Measurements from ENCODE around the gene SGCD.

Gene SGCD

GRCh38 chr5:156631005-156631404 is 304.0 kb downstream of the SGCD start:
- no peak for DNase-seq
- H3K36me3 ChIP-seq, result no peaks in the 10 kb centered on the region
- no peaks in the 10 kb centered on the region for H3K4me1 ChIP-seq
- no peak for TF ChIP-seq CTCF (IDR thresholded peaks at IDR 0.05; ENCODE audit: low read depth, low read length)
- no peaks in the 10 kb centered on the region for H3K9me3 ChIP-seq
- H3K4me3 ChIP-seq (ENCODE audit: low read depth, low read length), result no peak overlapping the region
- no peaks in the 10 kb centered on the region for H3K27me3 ChIP-seq

GRCh38 chr5:156634301-156634700 is 307.3 kb downstream of the SGCD start:
- no peaks in the 10 kb centered on the region for H3K9me3 ChIP-seq
- H3K4me1 ChIP-seq, result no peaks in the 10 kb centered on the region
- no peak overlapping the region for H3K4me3 ChIP-seq (ENCODE audit: low read depth, low read length)
- no peak for DNase-seq
- no peaks in the 10 kb centered on the region for H3K27me3 ChIP-seq
- no peaks in the 10 kb centered on the region for H3K36me3 ChIP-seq
- no peak for TF ChIP-seq CTCF (IDR thresholded peaks at IDR 0.05; ENCODE audit: low read depth, low read length)

GRCh38 chr5:156640691-156641241 is 313.8 kb downstream of the SGCD start:
- Histone ChIP-seq H3K9me3 (no peaks in the 10 kb centered on the region), H3K27me3 (no peaks in the 10 kb centered on the region), H3K4me3 (ENCODE audit: low read depth, low read length) (no peak overlapping the region), H3K36me3 (no peaks in the 10 kb centered on the region), H3K4me1 (no peaks in the 10 kb centered on the region)
- no peak for TF ChIP-seq CTCF (IDR thresholded peaks at IDR 0.05; ENCODE audit: low read depth, low read length)
- DNase-seq, result no peak

- no peak for TF ChIP-seq CTCF (IDR thresholded peaks at IDR 0.05; ENCODE audit: low read depth, low read length)
- Histone ChIP-seq H3K27me3 (no peaks in the 10 kb centered on the region), H3K4me3 (ENCODE audit: low read depth, low read length) (no peak overlapping the region), H3K36me3 (no peaks in the 10 kb centered on the region), H3K9me3 (no peaks in the 10 kb centered on the region), H3K4me1 (no peaks in the 10 kb centered on the region)
- no peak for DNase-seq
Observed at GRCh38 chr5:156641686-156642085, 314.7 kb downstream of the SGCD start.

- no peak overlapping the region for H3K4me3 ChIP-seq (ENCODE audit: low read depth, low read length)
- H3K9me3 ChIP-seq, result no peaks in the 10 kb centered on the region
- no peaks in the 10 kb centered on the region for H3K27me3 ChIP-seq
- H3K4me1 ChIP-seq, result no peaks in the 10 kb centered on the region
- H3K36me3 ChIP-seq, result no peaks in the 10 kb centered on the region
- no peak for TF ChIP-seq CTCF (IDR thresholded peaks at IDR 0.05; ENCODE audit: low read depth, low read length)
- no peak for DNase-seq
Observed at GRCh38 chr5:156647034-156647451, 320.1 kb downstream of the SGCD start.

GRCh38 chr5:156654444-156654843 is 327.5 kb downstream of the SGCD start:
- no peak for DNase-seq
- TF ChIP-seq CTCF (IDR thresholded peaks at IDR 0.05; ENCODE audit: low read depth, low read length), result no peak
- no peaks in the 10 kb centered on the region for H3K27me3 ChIP-seq
- no peaks in the 10 kb centered on the region for H3K36me3 ChIP-seq
- no peaks in the 10 kb centered on the region; the same call in 1 of the 2 replicates for H3K9me3 ChIP-seq
- no peaks in the 10 kb centered on the region for H3K4me1 ChIP-seq
- H3K4me3 ChIP-seq (ENCODE audit: low read depth, low read length), result no peak overlapping the region

All from BE2C (cell line).